ENCODE measurements around the gene BICRAL.

GRCh38 chr6:42834056-42834455 lies 52.2 kb downstream of the BICRAL start:
- TF ChIP-seq POLR2AphosphoS5 (IDR thresholded peaks at IDR 0.05) (no peak), POLR2A (IDR thresholded peaks at IDR 0.05) (no peak), CTCF (IDR thresholded peaks at IDR 0.05) (no peak), EP300 (IDR thresholded peaks at IDR 0.05; ENCODE audit: low read depth) (no peak)
